Heart left ventricle (tissue), 13 donors: ENCODE measurements around the gene STRA6.

ENCODE experiments used
- POLR2A ChIP-seq, 2 donors: fragments of 450-650 bp; IDR thresholded peaks; one replicate each; pipeline ENCODE4 v1.6.1; 2017; ENCODE audit warnings: antibody characterized with exemption in 2 of 2, mild to moderate bottlenecking in 2 of 2, moderate library complexity in 2 of 2
- TF ChIP-seq, protein P1 (sequence below), 12 donors: fragments of 200-600 bp; sonication (generic) in 4 of 12; IDR thresholded peaks; one replicate each; pipeline versions ENCODE4 v1.5.0 to v1.8.0; 2018 to 2022; ENCODE audit warnings: antibody characterized with exemption in 12 of 12, mild to moderate bottlenecking in 5 of 12
- donor health status: ischemic (EF 13 %, LVEDD 7.1; RV severe dilation, severe dysfunction).
- donor health status: DM: no; HTN: yes; CAD: no.
- donor health status: DM: no; HTN: no; CAD: no.
- donor health status: ischemic (EF 25% LVEDD 6.9; RV normal size, moderate dysfunction).
- donor health status: ischemic (EF 25% LVEDD 5.7; RV mildly dilated, moderate dysfunction).
- donor health status: ischemic (EF 35%, LVEDD 5.7; RV mildly dilated, moderate dysfunction).
- donor health status: nonischemic (EF 11% LVEDD 7.7; RV severe dilation, severe dysfunction).
- donor health status: DM: yes; HTN: yes; CAD: no.
- donor health status: PGD.
- donor health status: ischemic (EF 29% LVEDD 5.4; RV normal size, mild dysfunction).
- donor health status: nonischemic (EF 23%, LVEDD 6.1; RV moderate dilation, normal function).

DNA sequence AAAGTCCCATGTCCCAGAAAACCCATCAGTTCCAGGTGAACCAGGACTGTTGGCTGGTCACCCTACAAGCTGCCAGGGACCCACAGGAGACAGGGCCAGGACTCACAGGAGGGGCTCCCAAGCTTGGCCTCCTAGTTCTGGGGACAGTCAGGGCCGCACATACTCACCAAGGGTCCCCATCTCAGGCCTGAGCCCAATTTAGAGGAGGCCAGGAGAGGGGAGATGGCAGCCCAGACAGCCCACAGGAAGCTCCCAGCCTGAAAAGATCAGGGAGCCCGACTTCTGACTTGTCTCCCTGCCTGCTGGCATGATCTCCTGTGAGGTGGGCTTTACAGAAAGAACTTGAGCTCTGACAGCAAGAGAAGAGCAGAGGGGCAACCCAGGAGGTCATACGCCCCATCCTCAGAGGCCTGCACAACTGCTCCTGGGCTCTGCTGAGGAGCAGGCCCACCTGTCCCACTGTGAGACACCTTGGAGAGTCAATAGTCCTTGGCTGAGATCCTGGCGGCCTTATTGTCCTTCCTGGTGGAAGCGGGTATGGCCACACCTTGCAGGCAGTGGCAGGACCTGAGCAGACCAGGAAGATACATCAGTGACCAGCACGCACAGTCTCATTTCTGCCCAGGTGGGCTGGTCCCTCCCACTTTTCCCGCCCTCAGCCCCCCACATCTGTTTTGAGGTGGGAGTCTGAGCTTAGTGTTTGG is 31.6 kb downstream of the STRA6 start:
- no peak for TF ChIP-seq POLR2A (IDR thresholded peaks at IDR 0.05)
- TF ChIP-seq, protein P1, sequence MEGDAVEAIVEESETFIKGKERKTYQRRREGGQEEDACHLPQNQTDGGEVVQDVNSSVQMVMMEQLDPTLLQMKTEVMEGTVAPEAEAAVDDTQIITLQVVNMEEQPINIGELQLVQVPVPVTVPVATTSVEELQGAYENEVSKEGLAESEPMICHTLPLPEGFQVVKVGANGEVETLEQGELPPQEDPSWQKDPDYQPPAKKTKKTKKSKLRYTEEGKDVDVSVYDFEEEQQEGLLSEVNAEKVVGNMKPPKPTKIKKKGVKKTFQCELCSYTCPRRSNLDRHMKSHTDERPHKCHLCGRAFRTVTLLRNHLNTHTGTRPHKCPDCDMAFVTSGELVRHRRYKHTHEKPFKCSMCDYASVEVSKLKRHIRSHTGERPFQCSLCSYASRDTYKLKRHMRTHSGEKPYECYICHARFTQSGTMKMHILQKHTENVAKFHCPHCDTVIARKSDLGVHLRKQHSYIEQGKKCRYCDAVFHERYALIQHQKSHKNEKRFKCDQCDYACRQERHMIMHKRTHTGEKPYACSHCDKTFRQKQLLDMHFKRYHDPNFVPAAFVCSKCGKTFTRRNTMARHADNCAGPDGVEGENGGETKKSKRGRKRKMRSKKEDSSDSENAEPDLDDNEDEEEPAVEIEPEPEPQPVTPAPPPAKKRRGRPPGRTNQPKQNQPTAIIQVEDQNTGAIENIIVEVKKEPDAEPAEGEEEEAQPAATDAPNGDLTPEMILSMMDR (IDR thresholded peaks at IDR 0.05): no peak
